HG02973 (cell line): Measurements from ENCODE around the gene OR2W1.

ENCODE experiments used
- ATAC-seq: cut with Tn5 transposase; IDR thresholded peaks from one replicate; pipeline ENCODE4 v1.9.1; 2021; ENCODE audit warnings: moderate library complexity; ENCODE audit not compliant: unreplicated experiment

Gene OR2W1

DNA sequence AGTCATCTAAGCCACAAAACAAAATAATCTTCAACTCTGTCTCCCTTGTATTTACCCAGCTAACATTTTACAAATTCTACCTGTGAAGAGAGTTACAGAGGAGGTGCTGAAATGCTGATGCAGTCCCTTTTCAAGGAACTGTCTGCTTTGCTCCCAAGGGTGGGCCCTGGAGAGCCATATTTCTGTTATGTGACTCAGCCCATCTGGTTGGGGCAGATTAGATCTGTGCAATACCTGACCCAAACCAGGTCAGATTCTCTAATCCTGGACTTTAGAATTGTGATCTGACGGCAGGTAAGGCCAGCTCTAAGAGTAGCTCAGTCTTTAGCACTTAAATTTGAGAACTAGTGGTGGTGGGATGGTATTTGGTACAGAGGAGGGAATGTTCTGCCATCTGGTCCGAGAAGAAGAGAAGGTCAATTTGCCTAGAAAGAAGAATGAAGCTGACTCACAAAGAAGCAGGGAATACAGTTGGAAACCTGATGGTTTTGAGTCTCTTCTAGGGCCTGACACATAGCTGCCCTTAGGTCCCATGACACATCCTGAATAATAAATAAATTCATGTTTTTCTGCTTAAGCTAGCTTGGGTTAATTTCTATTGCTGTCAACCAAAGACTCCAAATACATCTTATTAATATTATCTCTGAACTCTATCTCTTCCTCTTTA, 48.0 kb downstream of the OR2W1 start:
- ATAC-seq = no peak

DNA sequence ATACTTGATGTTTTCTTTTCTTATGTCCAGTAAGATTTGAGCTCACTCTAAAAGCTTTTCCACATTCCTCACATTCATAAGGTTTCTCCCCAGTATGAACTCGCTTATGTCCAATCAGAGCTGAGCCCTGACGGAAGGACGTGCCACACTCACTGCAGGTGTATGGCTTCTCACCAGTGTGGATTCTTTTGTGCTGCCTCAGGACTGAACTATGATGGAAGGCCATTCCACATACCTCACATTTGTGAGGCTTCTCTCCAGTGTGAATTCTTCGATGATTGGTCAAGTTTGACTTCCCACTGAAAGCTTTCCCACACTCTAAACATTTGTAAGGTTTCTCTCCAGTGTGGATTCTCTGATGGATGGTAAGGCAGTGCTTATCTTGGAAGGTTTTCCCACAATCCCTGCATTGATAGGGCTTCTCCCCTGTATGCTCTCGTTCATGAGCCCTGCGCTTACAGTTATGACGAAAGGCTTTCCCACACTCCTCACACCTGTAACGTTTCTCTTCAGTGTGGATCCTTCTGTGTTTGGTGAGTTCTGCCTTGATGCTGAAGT, 49.8 kb downstream of the OR2W1 start:
- ATAC-seq = no peak
